ENCODE results near the gene NMNAT2. TPM values are rescaled to one million over a fixed set of nuclear protein-coding genes. Genes with fewer than 3 reads are reported as not detected.

The NMNAT2 gene
- total RNA-seq, 5 donors from 2014 or later (not counting 1 experiment from before 2014, with no cell fraction given) = 0.16 TPM; not detected in 4

GRCh38 chr1:183355181-183355580 is 63.0 kb downstream of the NMNAT2 start:
- no peak overlapping the region for H3K4me3 ChIP-seq (ENCODE audit: control insufficient read depth in 1 of 2, extremely low read depth in 1 of 2, low read length in 1 of 2)
- ChIA-PET POLR2A (no interaction called here), CTCF (no interaction called here)
- no peak for DNase-seq
- 73% methylated on average over 3 of the region's 6 CpGs for WGBS (ENCODE audit: insufficient coverage)
- H3K27ac ChIP-seq (ENCODE audit: low read length) = no peak overlapping the region
- no peak for ATAC-seq (replicated peaks in 1 of 4)
- Mint-ChIP-seq H3K27ac (no peak overlapping the region), H3K9me3 (peaks cover 0 to 3% (median 0%) of the 10 kb centered on the region in 3 donors), H3K4me1 (no peaks in the 10 kb centered on the region), H3K36me3 (no peaks in the 10 kb centered on the region), H3K27me3 (peaks cover 8 to 13% of the 10 kb centered on the region in 2 donors), H3K4me3 (no peak overlapping the region)
- no peaks in the 10 kb centered on the region for H3K36me3 ChIP-seq (ENCODE audit: control insufficient read depth in 2 of 2, extremely low read depth in 1 of 2, insufficient read depth in 1 of 2, low read length in 1 of 2)
- H3K4me1 ChIP-seq (ENCODE audit: control insufficient read depth in 1 of 2, extremely low read depth in 1 of 2, insufficient read depth in 2 of 2, low read length in 2 of 2) = no peaks in the 10 kb centered on the region
- H3K27me3 ChIP-seq (replicated peaks in 1 of 2; ENCODE audit: control insufficient read depth in 2 of 2, extremely low read depth in 1 of 2, insufficient read depth in 2 of 2, low read length in 1 of 2) = peaks cover 0 to 3% of the 10 kb centered on the region in 2 experiments
- H3K9me3 ChIP-seq = no peaks in the 10 kb centered on the region

GRCh38 chr1:183353597-183353996 is 64.6 kb downstream of the NMNAT2 start:
- no peaks in the 10 kb centered on the region for H3K9me3 ChIP-seq
- Mint-ChIP-seq H3K27ac (no peak overlapping the region), H3K36me3 (no peaks in the 10 kb centered on the region), H3K4me3 (no peak overlapping the region), H3K27me3 (peaks cover 9 to 14% of the 10 kb centered on the region in 2 donors), H3K4me1 (no peaks in the 10 kb centered on the region), H3K9me3 (peaks cover 0 to 3% (median 0%) of the 10 kb centered on the region in 3 donors)
- ATAC-seq (replicated peaks in 1 of 4) = no peak
- no peaks in the 10 kb centered on the region for H3K36me3 ChIP-seq (ENCODE audit: control insufficient read depth in 2 of 2, extremely low read depth in 1 of 2, insufficient read depth in 1 of 2, low read length in 1 of 2)
- DNase-seq = no peak
- CTCF ChIA-PET = no interaction called here
- POLR2A ChIA-PET = no interaction called here
- no peak overlapping the region for H3K27ac ChIP-seq (ENCODE audit: low read length)
- WGBS (ENCODE audit: insufficient coverage) = 56% methylated on average over 1 of the region's 1 CpG
- peaks cover 0 to 3% of the 10 kb centered on the region in 2 experiments for H3K27me3 ChIP-seq (replicated peaks in 1 of 2; ENCODE audit: control insufficient read depth in 2 of 2, extremely low read depth in 1 of 2, insufficient read depth in 2 of 2, low read length in 1 of 2)
- H3K4me1 ChIP-seq (ENCODE audit: control insufficient read depth in 1 of 2, extremely low read depth in 1 of 2, insufficient read depth in 2 of 2, low read length in 2 of 2) = no peaks in the 10 kb centered on the region
- no peak overlapping the region for H3K4me3 ChIP-seq (ENCODE audit: control insufficient read depth in 1 of 2, extremely low read depth in 1 of 2, low read length in 1 of 2)

- ChIA-PET CTCF (no interaction called here), POLR2A (no interaction called here)
- no peaks in the 10 kb centered on the region for H3K4me1 Mint-ChIP-seq
- Histone ChIP-seq H3K36me3 (ENCODE audit: control insufficient read depth in 2 of 2, extremely low read depth in 1 of 2, insufficient read depth in 1 of 2, low read length in 1 of 2) (no peaks in the 10 kb centered on the region), H3K9me3 (no peaks in the 10 kb centered on the region), H3K4me1 (ENCODE audit: control insufficient read depth in 1 of 2, extremely low read depth in 1 of 2, insufficient read depth in 2 of 2, low read length in 2 of 2) (no peaks in the 10 kb centered on the region), H3K27ac (ENCODE audit: low read length) (no peak overlapping the region), H3K4me3 (ENCODE audit: control insufficient read depth in 1 of 2, extremely low read depth in 1 of 2, low read length in 1 of 2) (no peak overlapping the region), H3K27me3 (replicated peaks in 1 of 2; ENCODE audit: control insufficient read depth in 2 of 2, extremely low read depth in 1 of 2, insufficient read depth in 2 of 2, low read length in 1 of 2) (peaks cover 0 to 7% of the 10 kb centered on the region in 2 experiments)
- H3K9me3 Mint-ChIP-seq = no peaks in the 10 kb centered on the region
- no peaks in the 10 kb centered on the region for H3K36me3 Mint-ChIP-seq
- ATAC-seq (replicated peaks in 1 of 4) (no peak), DNase-seq (no peak)
- no peak overlapping the region for H3K4me3 Mint-ChIP-seq
- WGBS (ENCODE audit: insufficient coverage) = 61% methylated on average over 5 of the region's 6 CpGs
- peaks cover 6 to 18% of the 10 kb centered on the region in 2 donors for H3K27me3 Mint-ChIP-seq
- no peak overlapping the region for H3K27ac Mint-ChIP-seq
Measured at GRCh38 chr1:183349201-183349711, 68.9 kb downstream of the NMNAT2 start.

- H3K9me3 Mint-ChIP-seq = no peaks in the 10 kb centered on the region
- peaks cover 6 to 16% of the 10 kb centered on the region in 2 donors for H3K27me3 Mint-ChIP-seq
Measured at GRCh38 chr1:183346276-183346732, 71.9 kb downstream of the NMNAT2 start.

GRCh38 chr1:183339556-183340167 is 78.5 kb downstream of the NMNAT2 start:
- Mint-ChIP-seq H3K27ac (no peak overlapping the region), H3K4me1 (no peaks in the 10 kb centered on the region), H3K36me3 (no peaks in the 10 kb centered on the region), H3K27me3 (peaks cover 7 to 10% of the 10 kb centered on the region in 2 donors), H3K9me3 (no peaks in the 10 kb centered on the region), H3K4me3 (no peak overlapping the region)
- no peak for DNase-seq
- ATAC-seq (replicated peaks in 1 of 4) = no peak
- Histone ChIP-seq H3K27ac (ENCODE audit: low read length) (no peak overlapping the region), H3K9me3 (no peaks in the 10 kb centered on the region), H3K36me3 (ENCODE audit: control insufficient read depth in 2 of 2, extremely low read depth in 1 of 2, insufficient read depth in 1 of 2, low read length in 1 of 2) (no peaks in the 10 kb centered on the region), H3K4me3 (ENCODE audit: control insufficient read depth in 1 of 2, extremely low read depth in 1 of 2, low read length in 1 of 2) (no peak overlapping the region), H3K4me1 (ENCODE audit: control insufficient read depth in 1 of 2, extremely low read depth in 1 of 2, insufficient read depth in 2 of 2, low read length in 2 of 2) (no peaks in the 10 kb centered on the region), H3K27me3 (replicated peaks in 1 of 2; ENCODE audit: control insufficient read depth in 2 of 2, extremely low read depth in 1 of 2, insufficient read depth in 2 of 2, low read length in 1 of 2) (no peaks in the 10 kb centered on the region)
- ChIA-PET POLR2A (no interaction called here), CTCF (interaction anchor here in 1 of 2 donors (0.6 kb wide), 1 partner anchor 75 kb away, joined by 3 read pairs; no protein-coding TSS in a partner anchor)
- WGBS (ENCODE audit: insufficient coverage) = 73% methylated on average over 3 of the region's 4 CpGs

More at GRCh38 chr1:183346276-183346732, 71.9 kb downstream of the NMNAT2 start:
- Histone ChIP-seq H3K27ac (ENCODE audit: low read length) (no peak overlapping the region), H3K36me3 (ENCODE audit: control insufficient read depth in 2 of 2, extremely low read depth in 1 of 2, insufficient read depth in 1 of 2, low read length in 1 of 2) (no peaks in the 10 kb centered on the region), H3K4me1 (ENCODE audit: control insufficient read depth in 1 of 2, extremely low read depth in 1 of 2, insufficient read depth in 2 of 2, low read length in 2 of 2) (no peaks in the 10 kb centered on the region), H3K27me3 (replicated peaks in 1 of 2; ENCODE audit: control insufficient read depth in 2 of 2, extremely low read depth in 1 of 2, insufficient read depth in 2 of 2, low read length in 1 of 2) (peaks cover 0 to 7% of the 10 kb centered on the region in 2 experiments), H3K4me3 (ENCODE audit: control insufficient read depth in 1 of 2, extremely low read depth in 1 of 2, low read length in 1 of 2) (no peak overlapping the region), H3K9me3 (no peaks in the 10 kb centered on the region)
- WGBS (ENCODE audit: insufficient coverage) = 49% methylated on average over 6 of the region's 8 CpGs
- H3K4me1 Mint-ChIP-seq = no peaks in the 10 kb centered on the region
- no peak for DNase-seq
- ChIA-PET CTCF (no interaction called here), POLR2A (no interaction called here)
- no peaks in the 10 kb centered on the region for H3K36me3 Mint-ChIP-seq
- H3K4me3 Mint-ChIP-seq = no peak overlapping the region
- ATAC-seq (replicated peaks in 1 of 4) = no peak
- H3K27ac Mint-ChIP-seq = no peak overlapping the region

- Histone ChIP-seq H3K36me3 (ENCODE audit: control insufficient read depth in 2 of 2, extremely low read depth in 1 of 2, insufficient read depth in 1 of 2, low read length in 1 of 2) (no peaks in the 10 kb centered on the region), H3K4me3 (ENCODE audit: control insufficient read depth in 1 of 2, extremely low read depth in 1 of 2, low read length in 1 of 2) (no peak overlapping the region), H3K4me1 (ENCODE audit: control insufficient read depth in 1 of 2, extremely low read depth in 1 of 2, insufficient read depth in 2 of 2, low read length in 2 of 2) (no peaks in the 10 kb centered on the region), H3K9me3 (no peaks in the 10 kb centered on the region), H3K27me3 (replicated peaks in 1 of 2; ENCODE audit: control insufficient read depth in 2 of 2, extremely low read depth in 1 of 2, insufficient read depth in 2 of 2, low read length in 1 of 2) (peaks cover 0 to 11% of the 10 kb centered on the region in 2 experiments), H3K27ac (ENCODE audit: low read length) (no peak overlapping the region)
- no peak overlapping the region for H3K27ac Mint-ChIP-seq
- DNase-seq (no peak), ATAC-seq (replicated peaks in 1 of 4) (no peak)
- H3K36me3 Mint-ChIP-seq = no peaks in the 10 kb centered on the region
- ChIA-PET CTCF (no interaction called here), POLR2A (no interaction called here)
- H3K4me3 Mint-ChIP-seq = no peak overlapping the region
- H3K9me3 Mint-ChIP-seq = no peaks in the 10 kb centered on the region
- H3K4me1 Mint-ChIP-seq = no peaks in the 10 kb centered on the region
- WGBS (ENCODE audit: insufficient coverage) = 31% methylated on average over 9 of the region's 10 CpGs
- peaks cover 39 to 53% of the 10 kb centered on the region in 2 donors for H3K27me3 Mint-ChIP-seq
Measured at GRCh38 chr1:183331091-183331742, 87.0 kb downstream of the NMNAT2 start.

Data from T-cell (primary cell).